Pericardium fibroblast (primary cell): Measurements from ENCODE around the gene IFI30. TPM values are rescaled to one million over a fixed set of nuclear protein-coding genes. Genes with fewer than 3 reads are reported as not detected.

Source experiments
- total RNA-seq: library from RNA; depleted of rRNA; stranded (reverse); fragments of >200 nt; gene quantifications from 2 replicates; pipeline ENCODE4 v1.2.3, GENCODE V29; 2015

Gene IFI30
- 3.5 TPM in 1 of 2 replicates, not detected in the other for total RNA-seq

GRCh38 chr19:18173572-18174288 is at the start of gene IFI30:
Gene IFI30, plus strand, starts transcription at chr19:18173813. Its CDS starts 29 bp downstream, at chr19:18173842.

GRCh38 chr19:18152817-18153555 is 20.6 kb upstream of the IFI30 start, which contains the start of gene PIK3R2:
Gene PIK3R2, plus strand, starts transcription at chr19:18153163. Its CDS starts 2,717 bp downstream, at chr19:18155880.

GRCh38 chr19:18192673-18193387 is 19.2 kb downstream of the IFI30 start, which contains the start of gene MPV17L2:
Gene MPV17L2, plus strand, starts transcription at chr19:18193218. Its CDS starts 64 bp downstream, at chr19:18193282.

GRCh38 chr19:18203863-18204393 is 30.3 kb downstream of the IFI30 start, which contains the start of gene RAB3A:
Gene RAB3A, minus strand, starts transcription at chr19:18204042. Its CDS starts 1,302 bp downstream, at chr19:18202740.

DNA sequence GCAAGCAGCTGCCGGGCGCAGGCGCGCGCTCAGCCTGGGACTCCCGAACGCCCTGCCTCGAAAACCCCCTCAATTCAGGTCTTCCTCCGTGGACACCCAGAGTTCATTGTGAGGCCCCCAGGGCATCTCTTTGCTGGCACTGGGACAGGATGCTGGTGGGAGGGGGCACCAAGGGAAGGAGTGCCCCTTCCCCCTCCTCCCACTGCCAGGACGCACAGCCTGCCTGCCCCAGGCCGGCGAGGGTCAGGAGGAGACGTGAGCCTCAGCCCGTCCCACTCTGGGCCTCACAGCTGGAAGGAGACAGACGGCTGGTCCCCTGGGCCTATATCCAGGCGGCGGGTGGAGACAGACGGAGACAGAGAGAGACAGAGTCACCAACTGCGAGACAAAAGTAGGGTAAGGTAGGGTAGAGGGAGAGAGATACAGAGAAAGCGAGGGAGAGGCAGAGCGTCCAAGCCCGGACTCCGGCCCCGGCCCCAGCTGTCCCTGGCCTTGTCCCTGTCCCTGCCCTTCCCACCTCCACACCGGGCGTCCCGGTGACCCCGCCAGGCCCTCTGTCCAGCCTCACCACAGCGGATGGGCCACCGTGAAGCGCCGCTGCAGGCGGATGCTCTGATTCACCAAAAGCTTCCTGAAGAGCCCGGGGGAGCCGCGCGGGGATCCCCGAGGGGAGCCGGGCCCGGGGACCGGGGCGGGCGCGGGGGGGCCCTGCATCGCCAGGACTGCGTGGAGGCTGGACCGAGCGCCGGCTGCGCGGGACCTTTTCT is 52.3 kb downstream of the IFI30 start, which contains the start of gene PDE4C:
Gene PDE4C, minus strand, starts transcription at position 737 of the 767 bp plus-strand sequence. Its CDS starts 23 bp downstream, at position 714.

Other genes starting within 250 kb of the IFI30 start
- gene CCDC124, start 240.8 kb upstream of the IFI30 start, total RNA-seq = 39.5 and 51.2 TPM in 2 replicates
- gene KCNN1, start 206.7 kb upstream of the IFI30 start, total RNA-seq = 0.51 TPM in 1 of 2 replicates, not detected in the other
- 11.4 and 13.3 TPM in 2 replicates for gene ARRDC2, start 165.6 kb upstream of the IFI30 start, total RNA-seq
- not detected in 2 replicates for gene IL12RB1, start 86.9 kb upstream of the IFI30 start, total RNA-seq
- 4.3 and 7.1 TPM in 2 replicates for gene MAST3, start 76.0 kb upstream of the IFI30 start, total RNA-seq
- gene PIK3R2, start 20.6 kb upstream of the IFI30 start, total RNA-seq = 48.8 and 49.8 TPM in 2 replicates
- 36.8 and 55.7 TPM in 2 replicates for gene MPV17L2, start 19.4 kb downstream of the IFI30 start, total RNA-seq
- gene RAB3A, start 30.2 kb downstream of the IFI30 start, total RNA-seq = 2.0 and 2.2 TPM in 2 replicates
- 6.2 TPM in 1 of 2 replicates, not detected in the other for gene PDE4C, start 52.6 kb downstream of the IFI30 start, total RNA-seq
- 0.47 and 1.8 TPM in 2 replicates for gene IQCN, start 100.6 kb downstream of the IFI30 start, total RNA-seq
- 364 and 374 TPM in 2 replicates for gene JUND, start 107.8 kb downstream of the IFI30 start, total RNA-seq
- 150 and 182 TPM in 2 replicates for gene LSM4, start 149.3 kb downstream of the IFI30 start, total RNA-seq
- 6.1 and 32.4 TPM in 2 replicates for gene PGPEP1, start 166.8 kb downstream of the IFI30 start, total RNA-seq
- gene GDF15, start 212.3 kb downstream of the IFI30 start, total RNA-seq = 28.9 and 61.3 TPM in 2 replicates
- 0.12 TPM in 1 of 2 replicates, not detected in the other for gene LRRC25, start 223.8 kb downstream of the IFI30 start, total RNA-seq
- 159 and 208 TPM in 2 replicates for gene SSBP4, start 245.6 kb downstream of the IFI30 start, total RNA-seq